OCI-LY3 (cell line): ENCODE results near the gene TRAPPC12.

ENCODE experiments used
- H2AFZ ChIP-seq: fragments of 200-600, 300-600 bp; shearing (Covaris generic); 2 replicates; pipeline ENCODE4 v1.6.0; 2014; ENCODE audit warnings: antibody characterized with exemption, low read depth, low read length
- H3K27ac ChIP-seq: fragments of 200-600, 300-600 bp; sonication (generic); 2 replicates; pipeline ENCODE4 v1.5.1; 2014; ENCODE audit warnings: mild to moderate bottlenecking, low read length, moderate library complexity, mixed read lengths
- H3K27me3 ChIP-seq: fragments of 200-600, 300-600 bp; sonication (generic); 2 replicates; pipeline ENCODE4 v1.6.1; 2014; ENCODE audit warnings: low read depth, low read length, mixed read lengths
- H3K36me3 ChIP-seq: fragments of 200-600, 300-600 bp; sonication (generic); replicated peaks from 2 replicates; pipeline ENCODE3; 2014; ENCODE audit warnings: low read depth, low read length, mixed read lengths
- H3K4me1 ChIP-seq: fragments of 300-600, 200-600 bp; sonication (generic); 2 replicates; pipeline ENCODE4 v1.6.1; 2014; ENCODE audit warnings: low read length, mixed read lengths
- H3K4me2 ChIP-seq: fragments of 200-600, 300-600 bp; sonication (generic); 2 replicates; pipeline ENCODE4 v1.6.1; 2014; ENCODE audit warnings: low read length, mixed read lengths
- H3K4me3 ChIP-seq: fragments of 300-600, 200-600 bp; sonication (generic); 2 replicates; pipeline ENCODE4 v1.5.1; 2014; ENCODE audit warnings: antibody characterized with exemption, mild to moderate bottlenecking, low read length, moderate library complexity
- H3K79me2 ChIP-seq: fragments of 300-600, 200-600 bp; shearing (Covaris generic); 2 replicates; pipeline ENCODE4 v1.6.1; 2014; ENCODE audit warnings: mild to moderate bottlenecking, low read length, mixed read lengths
- H3K9ac ChIP-seq: fragments of 300-600, 200-600 bp; shearing (Covaris generic); 2 replicates; pipeline ENCODE4 v1.6.0; 2014; ENCODE audit warnings: mild to moderate bottlenecking, low read length, moderate library complexity
- H3K9me3 ChIP-seq: fragments of 200-600, 300-600 bp; shearing (Covaris generic); 2 replicates; pipeline ENCODE4 v1.6.1; 2014; ENCODE audit warnings: low read length, mixed read lengths; ENCODE audit not compliant: insufficient read depth
- H4K20me1 ChIP-seq: fragments of 200-600, 300-600 bp; sonication (generic); 2 replicates; pipeline ENCODE4 v1.6.1; 2016; ENCODE audit warnings: low read length, mixed read lengths; ENCODE audit not compliant: insufficient read depth
- EZH2phosphoT487 ChIP-seq: fragments of 200-600 bp; shearing (Covaris generic); IDR thresholded peaks from 2 replicates; pipeline ENCODE4 v1.6.1; 2018; ENCODE audit warnings: antibody characterized with exemption, mixed run types, low read depth
- TF ChIP-seq, protein P1 (sequence below): fragments of 200-600, 300-600 bp; sonication (generic); IDR thresholded peaks from 2 replicates; pipeline ENCODE4 v1.5.1; 2014; ENCODE audit warnings: antibody characterized with exemption, low read length, low read depth

Gene TRAPPC12

DNA sequence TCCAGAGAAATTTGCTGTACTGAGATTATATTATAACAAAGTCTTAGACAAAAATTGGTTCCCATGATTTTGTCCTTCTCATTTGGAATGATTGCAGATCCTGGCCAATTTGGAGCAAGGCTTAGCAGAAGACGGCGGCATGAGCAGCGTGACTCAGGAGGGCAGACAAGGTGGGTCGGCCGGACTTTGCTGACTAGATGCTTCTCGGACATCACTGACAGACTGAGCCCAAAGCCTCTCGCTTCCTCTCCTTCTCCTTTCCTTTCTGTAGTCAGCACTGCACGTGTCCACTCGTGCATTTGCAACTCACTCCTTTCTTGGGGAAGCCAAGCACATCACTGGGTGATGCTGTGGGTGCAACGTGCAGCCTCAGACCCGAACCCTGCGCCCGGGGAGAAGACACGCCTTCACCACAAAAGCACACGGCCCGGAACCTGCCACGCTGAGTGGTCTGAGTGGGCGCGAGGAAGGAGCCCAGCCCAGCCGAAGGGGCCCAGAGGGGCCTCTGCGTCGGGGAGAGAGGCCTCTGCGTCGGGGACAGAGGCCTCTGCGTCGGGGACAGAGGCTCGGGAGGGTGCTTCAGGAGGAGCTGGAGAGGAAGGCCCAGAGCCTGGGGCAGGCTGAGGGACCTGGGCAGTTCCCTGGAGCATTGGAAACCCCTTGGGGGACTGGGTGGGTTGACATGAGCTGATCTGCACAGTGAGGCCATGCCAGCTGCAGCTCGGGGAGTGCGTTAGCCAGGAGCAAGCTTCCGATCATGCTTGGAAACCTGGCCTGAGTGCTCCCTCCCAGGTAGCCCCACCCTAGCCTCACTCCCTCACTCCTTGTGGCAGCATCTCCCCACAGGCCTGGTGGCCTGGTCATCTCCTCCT lies 78.3 kb downstream of the TRAPPC12 start:
- H3K4me1 ChIP-seq, result peaks cover 19% of the 10 kb centered on the region
- peaks cover 25% of the 10 kb centered on the region for H3K36me3 ChIP-seq
- no peak overlapping the region for H3K9ac ChIP-seq
- H2AFZ ChIP-seq, result no peak overlapping the region
- no peak for TF ChIP-seq EZH2phosphoT487
- TF ChIP-seq, protein P1, sequence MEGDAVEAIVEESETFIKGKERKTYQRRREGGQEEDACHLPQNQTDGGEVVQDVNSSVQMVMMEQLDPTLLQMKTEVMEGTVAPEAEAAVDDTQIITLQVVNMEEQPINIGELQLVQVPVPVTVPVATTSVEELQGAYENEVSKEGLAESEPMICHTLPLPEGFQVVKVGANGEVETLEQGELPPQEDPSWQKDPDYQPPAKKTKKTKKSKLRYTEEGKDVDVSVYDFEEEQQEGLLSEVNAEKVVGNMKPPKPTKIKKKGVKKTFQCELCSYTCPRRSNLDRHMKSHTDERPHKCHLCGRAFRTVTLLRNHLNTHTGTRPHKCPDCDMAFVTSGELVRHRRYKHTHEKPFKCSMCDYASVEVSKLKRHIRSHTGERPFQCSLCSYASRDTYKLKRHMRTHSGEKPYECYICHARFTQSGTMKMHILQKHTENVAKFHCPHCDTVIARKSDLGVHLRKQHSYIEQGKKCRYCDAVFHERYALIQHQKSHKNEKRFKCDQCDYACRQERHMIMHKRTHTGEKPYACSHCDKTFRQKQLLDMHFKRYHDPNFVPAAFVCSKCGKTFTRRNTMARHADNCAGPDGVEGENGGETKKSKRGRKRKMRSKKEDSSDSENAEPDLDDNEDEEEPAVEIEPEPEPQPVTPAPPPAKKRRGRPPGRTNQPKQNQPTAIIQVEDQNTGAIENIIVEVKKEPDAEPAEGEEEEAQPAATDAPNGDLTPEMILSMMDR, result no peak
- H3K4me2 ChIP-seq, result no peak overlapping the region
- H3K27me3 ChIP-seq, result no peaks in the 10 kb centered on the region
- no peak overlapping the region for H3K27ac ChIP-seq
- H4K20me1 ChIP-seq, result no peaks in the 10 kb centered on the region
- no peaks in the 10 kb centered on the region for H3K79me2 ChIP-seq
- H3K9me3 ChIP-seq, result no peaks in the 10 kb centered on the region
- no peak overlapping the region for H3K4me3 ChIP-seq

DNA sequence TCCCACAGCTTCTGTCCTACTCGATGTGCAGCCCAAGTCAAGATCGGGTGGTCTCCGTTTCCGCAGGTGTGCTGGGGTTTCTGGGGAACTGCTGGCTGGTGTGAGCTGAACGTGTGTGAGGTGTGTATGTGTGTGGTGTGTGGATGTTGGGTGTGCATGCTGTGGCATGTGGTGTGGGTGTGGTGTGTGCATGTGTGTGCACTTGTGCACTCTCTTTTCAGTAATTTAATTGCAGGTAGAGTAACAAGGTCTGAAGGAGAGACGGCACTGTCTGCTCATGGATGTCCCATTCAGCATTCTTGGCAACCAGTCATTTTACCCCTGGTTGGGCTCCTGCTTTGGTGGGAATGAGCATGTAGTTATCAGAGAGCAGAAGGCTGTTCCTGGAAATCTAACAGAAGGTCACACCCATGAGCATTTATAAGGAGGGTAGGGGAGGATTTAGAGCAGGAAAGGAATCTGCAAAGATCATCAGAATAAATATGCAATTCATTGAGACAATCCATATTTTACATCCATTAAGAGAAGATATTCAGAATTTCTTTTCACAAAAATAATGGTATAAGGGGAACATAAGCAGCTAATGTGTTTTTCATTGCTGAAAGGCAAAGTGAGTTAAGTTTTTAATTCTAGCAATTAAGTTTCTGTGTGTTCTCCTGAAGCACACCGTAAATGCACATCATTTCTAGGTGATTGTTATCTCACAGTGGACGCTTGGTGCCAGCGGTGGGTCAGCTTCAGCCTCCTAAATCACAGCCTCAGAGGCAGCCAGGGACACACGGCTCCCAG lies 79.1 kb downstream of the TRAPPC12 start:
- no peak overlapping the region for H3K4me3 ChIP-seq
- H2AFZ ChIP-seq, result no peak overlapping the region
- no peaks in the 10 kb centered on the region for H4K20me1 ChIP-seq
- H3K79me2 ChIP-seq, result no peaks in the 10 kb centered on the region
- H3K9me3 ChIP-seq, result no peaks in the 10 kb centered on the region
- H3K9ac ChIP-seq, result no peak overlapping the region
- no peak overlapping the region for H3K4me2 ChIP-seq
- no peak overlapping the region for H3K27ac ChIP-seq
- peaks cover 24% of the 10 kb centered on the region for H3K4me1 ChIP-seq
- H3K27me3 ChIP-seq, result no peaks in the 10 kb centered on the region
- TF ChIP-seq EZH2phosphoT487, result no peak
- TF ChIP-seq, protein P1, result no peak
- H3K36me3 ChIP-seq, result peaks cover 33% of the 10 kb centered on the region

DNA sequence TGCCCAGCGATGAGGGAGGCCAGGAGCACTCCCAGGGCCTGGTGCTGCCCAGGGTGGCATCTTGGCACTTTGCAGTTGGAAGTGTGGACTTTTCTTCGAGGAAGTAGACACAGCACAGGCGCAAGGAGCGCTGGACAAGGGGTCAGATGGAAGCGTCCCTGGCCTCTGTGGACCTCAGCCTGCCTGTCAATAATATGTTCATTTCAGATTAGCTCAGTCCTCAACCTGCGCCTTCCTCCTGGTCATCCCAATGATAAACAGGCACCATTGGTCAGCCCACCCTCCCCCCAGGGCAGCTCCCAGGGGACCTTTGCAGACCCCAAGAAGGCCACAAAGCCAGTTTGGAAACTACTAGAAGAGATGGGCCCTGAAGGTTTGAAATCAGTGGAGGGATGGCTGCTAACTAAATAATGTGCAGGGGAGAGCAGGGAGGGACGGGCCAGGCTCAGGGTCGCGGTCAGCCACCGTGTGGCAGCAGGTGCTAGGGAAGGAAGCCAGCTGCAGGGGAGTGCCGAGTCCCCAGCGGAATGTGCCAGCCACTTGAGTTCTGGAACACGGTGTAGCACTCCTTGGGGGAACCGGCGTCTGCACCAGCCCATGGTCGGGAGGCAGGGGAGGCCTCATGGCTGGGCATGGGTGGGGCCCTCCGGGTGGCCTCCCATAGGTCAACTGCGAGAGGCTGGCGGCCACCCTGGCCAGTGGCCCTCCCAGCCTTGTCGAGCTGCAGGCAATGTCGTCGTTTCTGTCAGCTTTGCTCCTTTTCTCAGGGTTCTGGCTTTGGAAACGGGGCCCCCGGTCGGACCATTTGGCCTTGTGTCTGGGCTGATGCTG lies 79.9 kb downstream of the TRAPPC12 start:
- Histone ChIP-seq H3K79me2 (no peaks in the 10 kb centered on the region), H3K9me3 (no peaks in the 10 kb centered on the region), H3K4me3 (no peak overlapping the region), H4K20me1 (no peaks in the 10 kb centered on the region), H3K9ac (no peak overlapping the region), H3K4me1 (peaks cover 24% of the 10 kb centered on the region), H3K36me3 (peaks cover 39% of the 10 kb centered on the region), H2AFZ (no peak overlapping the region), H3K27me3 (no peaks in the 10 kb centered on the region), H3K4me2 (no peak overlapping the region), H3K27ac (no peak overlapping the region)
- TF ChIP-seq, protein P1, result no peak
- no peak for TF ChIP-seq EZH2phosphoT487
